GM19452 (cell line): ENCODE results near the gene NR2C1.

ENCODE experiments used
- ATAC-seq: cut with Tn5 transposase; IDR thresholded peaks from one replicate; pipeline ENCODE4 v1.9.1; 2021; ENCODE audit not compliant: unreplicated experiment

The NR2C1 gene

DNA sequence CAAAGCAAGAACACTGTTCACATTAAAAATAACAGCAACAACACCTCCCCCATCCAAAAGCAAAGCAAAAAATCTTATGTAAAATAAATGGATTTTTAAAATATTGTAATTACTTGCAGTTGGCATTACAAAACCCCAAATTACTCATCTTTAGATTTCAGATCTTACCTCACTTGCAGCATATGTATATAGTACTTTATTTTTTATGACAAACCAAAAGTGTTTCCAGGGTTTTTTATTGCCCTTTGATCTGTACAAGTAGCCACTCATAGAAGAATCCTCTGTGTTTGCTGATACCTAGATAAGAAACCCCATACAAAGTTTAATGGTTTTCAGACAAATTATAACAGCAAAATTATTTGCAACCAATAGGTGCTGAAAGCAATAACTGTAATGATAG lies 12.2 kb upstream of the NR2C1 start:
- no peak for ATAC-seq

DNA sequence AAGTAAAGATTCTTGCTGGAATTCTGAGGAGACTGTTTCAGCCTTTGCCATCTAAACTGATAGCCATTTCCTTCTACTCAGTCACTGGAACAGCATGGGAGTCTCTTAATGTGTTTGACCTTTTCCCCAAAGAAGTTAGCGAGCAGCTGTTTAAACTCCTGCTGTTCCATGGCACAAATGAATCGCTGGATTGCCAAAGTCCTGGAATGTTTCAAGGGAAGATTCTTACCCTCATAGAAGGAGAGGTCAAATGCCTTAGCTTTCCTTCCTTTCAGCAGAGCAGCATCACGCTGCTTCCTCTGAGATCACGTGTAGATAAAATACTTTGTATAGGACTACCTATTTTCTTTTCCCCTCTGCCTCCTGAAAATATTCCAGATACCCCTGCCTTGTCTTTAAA lies 10.5 kb upstream of the NR2C1 start:
- ATAC-seq = no peak

DNA sequence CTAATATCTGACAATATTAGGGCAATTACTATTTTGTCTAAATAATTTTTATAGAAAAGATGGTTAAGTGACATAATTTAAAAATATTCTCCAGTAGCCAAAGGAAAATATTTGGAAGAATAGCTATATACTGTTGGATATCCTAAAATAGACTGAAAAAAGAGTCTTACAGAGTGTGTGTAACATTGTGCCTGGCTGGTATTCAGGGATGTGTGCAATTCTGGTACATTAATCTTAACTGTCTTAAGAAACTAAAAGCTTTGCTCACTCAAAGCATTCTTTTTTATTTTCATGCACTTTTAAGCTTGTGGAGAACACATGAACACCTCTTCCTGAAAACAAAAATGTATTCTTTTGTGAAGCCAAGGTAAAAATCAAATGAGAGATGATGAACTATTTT lies 10.1 kb upstream of the NR2C1 start:
- no peak for ATAC-seq

DNA sequence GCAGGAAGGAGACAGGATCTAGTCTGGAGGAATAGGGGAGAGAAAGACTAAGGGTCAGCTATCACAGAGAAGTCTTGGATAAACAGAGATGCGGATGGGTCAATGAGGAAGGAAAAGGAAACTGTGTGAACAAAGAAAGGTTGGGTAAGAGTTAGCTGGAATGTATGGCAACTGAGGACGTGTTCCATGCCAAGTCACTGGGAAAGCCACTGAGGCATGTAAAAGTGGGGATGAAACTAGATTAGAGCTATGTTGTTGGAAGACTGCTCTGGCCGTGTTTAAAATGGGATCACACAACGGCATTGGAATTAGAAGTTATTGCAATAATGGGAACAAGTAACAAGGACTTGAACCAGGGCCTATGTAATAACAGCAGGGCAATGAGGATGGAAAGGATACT lies 3.9 kb upstream of the NR2C1 start:
- no peak for ATAC-seq

DNA sequence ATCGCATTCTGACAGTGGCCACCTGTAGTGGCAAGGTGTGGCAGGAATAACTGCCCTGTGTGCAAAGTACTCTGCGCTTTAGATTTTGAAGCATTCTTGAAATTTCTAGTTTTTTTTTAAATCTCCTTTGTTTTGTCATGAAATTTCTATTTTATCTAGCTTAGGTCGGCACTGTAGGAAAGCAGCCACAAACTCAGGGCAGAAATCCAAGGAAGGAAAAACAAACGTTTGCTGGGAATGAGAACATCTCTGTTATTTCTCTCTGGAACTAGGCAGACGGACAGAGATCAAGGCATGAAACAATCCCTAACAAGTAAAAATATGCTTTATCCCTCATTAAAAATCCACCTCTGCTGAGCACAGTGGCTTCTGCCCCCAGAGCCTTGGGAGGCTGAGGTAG lies 1.3 kb upstream of the NR2C1 start:
- ATAC-seq = no peak

DNA sequence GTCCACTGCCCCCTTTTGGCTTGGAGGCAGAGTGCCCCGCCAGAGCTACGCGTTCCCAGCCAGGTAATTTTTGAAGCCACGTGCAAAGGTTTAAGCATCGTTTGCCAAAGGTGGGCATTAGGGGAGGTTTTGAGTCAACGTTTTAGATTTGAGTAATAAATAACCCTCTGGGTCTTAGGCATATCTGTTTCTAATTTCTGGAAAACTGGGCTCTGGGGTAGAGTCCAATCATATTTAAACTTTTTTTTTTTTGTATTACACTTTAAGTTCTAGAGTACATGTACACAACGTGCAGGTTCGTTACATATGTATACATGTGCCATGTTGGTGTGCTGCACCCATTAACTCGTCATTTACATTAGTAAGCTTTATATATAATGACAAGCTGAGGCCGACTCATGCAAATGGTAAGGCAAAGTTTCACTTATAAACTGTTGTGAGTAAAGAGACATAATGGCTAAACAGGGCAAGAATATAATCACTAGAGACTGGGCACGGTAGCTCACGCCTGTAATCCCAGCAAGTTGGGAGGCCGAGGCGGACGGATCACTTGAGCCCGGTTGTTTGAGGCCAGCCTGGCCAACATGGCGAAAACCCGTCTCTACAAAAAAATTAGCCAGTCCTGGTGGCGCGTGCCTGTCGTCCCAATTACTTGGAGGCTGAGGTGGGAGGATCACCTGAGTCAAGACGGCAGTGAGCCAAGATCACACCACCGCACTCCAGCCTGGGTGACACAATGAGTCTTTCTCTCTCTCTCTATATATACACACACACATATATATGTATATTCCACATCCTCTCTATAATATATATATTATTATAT lies 491 bp upstream of the NR2C1 start:
- no peak for ATAC-seq

DNA sequence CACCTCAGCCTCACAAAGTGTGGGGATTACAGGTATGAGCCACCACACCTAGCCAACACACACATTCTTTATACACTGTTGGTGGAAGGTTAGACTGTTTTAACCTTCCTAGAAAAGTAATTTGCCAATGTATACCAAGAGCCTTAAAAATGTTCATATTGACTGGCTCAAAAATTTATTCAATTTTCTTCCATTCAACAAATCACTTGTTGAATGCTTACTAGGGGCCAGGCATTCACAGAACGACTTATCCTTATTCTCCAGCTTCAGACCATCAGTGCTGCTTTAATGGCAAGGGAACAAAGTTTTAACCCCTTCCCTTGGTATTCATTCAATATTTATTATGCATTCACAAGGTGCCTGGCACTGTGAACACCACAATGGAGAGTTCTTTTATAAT lies 3.0 kb downstream of the NR2C1 start:
- ATAC-seq = no peak

DNA sequence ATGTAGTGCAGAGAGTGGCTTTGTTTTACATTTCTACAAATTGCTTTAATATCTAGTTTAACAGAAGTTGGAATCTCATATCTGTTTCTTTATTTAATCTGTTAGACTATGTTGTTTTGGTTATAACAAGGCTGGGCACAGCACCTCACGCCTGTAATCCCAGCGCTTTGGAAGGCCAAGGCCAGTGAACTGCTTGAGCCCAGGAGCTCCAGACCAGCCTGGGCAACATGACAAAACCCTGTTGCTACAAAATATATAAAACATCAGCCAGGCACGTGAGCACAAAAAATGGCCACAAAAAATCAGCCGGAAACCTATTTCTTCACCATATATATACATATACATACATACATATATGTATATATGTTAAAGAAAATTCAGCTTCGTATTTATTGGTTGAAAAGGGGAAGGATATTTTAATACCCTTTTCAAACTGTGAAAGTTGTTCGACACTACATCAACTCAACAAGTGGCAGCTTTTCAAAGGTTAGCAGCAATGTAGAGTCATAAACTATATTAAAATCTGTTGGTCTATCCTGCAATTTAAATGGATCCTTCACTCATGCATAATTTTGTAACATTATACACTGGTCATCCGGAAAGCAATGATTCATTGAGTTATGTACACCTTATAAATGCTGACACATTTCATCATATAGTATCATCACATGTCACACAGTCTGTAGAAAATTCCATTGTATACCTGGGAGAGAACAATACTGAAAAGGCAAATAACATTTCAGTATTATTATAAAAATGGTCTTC lies 7.1 kb downstream of the NR2C1 start:
- ATAC-seq = no peak

DNA sequence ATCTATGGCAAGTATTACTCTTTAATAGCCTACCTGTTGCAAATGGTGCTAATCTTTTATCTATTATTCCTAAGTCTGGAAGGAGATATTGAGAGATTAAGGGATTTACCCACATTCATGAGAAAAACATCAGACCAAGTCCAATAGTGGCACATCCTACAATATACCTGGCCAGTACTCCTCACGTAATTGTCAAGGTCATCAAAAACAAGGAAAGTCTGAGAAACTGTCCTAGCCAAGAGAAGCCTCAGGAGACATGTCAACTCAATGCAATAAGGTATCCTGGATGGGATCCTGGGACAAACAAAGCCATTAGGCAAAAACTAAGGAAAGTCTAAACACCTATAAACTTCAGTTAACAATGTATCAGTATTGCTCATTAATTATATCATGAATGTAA lies 12.5 kb downstream of the NR2C1 start:
- ATAC-seq = no peak

DNA sequence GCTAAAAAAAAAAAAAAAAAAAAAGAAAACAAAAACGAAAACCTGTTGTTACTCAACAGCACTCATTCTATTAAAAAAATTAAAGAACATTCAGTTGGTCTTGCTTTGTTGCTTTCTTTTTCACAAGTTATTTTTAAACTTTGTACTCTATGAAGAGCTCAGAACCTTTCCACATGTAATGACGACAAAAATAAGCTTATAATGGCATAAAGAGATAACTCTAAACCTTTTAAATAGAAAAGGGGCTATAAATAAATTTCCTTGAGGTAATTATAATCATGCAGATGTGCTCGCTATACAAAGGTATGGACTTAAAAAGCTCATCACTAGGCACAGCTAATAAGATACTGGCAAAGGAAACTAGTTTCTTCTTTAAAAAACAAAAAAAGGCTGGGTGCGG lies 13.4 kb downstream of the NR2C1 start:
- no peak for ATAC-seq

DNA sequence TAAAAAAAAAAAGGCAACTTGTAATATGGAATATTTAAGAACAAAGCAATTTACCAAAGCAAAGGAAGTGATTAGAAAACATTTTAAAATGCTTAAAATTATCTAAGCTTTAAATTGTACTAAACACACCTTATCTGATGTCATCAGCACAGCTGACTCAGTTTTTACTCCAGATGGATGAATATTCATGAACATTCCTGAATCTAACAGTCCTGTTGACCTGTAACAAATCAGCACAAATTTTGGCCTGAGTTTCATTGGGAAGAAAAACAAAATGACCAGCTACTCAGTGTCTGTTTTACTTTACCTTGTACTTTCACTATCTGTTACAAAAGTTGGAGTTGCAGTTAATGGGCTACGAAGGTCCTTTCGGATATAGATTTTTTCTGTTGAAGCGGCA lies 16.0 kb downstream of the NR2C1 start:
- ATAC-seq = no peak

DNA sequence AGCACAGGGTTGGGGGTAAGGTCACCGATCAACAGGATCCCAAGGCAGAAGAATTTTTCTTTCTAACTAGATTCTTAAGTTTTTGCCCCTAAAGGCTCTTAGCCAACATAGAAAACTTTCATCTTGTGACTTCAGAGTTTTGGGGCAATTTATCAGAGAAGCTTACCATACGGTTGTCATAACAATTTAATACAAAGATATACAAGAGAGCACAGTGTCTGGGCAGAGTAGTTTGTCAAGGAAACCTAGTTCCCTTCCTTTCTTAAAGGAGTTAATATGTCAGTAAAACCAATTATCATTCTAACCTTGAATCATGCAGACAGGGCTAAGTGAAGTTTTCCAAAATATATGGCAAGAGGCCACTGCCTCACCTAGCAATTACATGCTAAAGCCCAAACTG lies 18.4 kb downstream of the NR2C1 start:
- no peak for ATAC-seq

DNA sequence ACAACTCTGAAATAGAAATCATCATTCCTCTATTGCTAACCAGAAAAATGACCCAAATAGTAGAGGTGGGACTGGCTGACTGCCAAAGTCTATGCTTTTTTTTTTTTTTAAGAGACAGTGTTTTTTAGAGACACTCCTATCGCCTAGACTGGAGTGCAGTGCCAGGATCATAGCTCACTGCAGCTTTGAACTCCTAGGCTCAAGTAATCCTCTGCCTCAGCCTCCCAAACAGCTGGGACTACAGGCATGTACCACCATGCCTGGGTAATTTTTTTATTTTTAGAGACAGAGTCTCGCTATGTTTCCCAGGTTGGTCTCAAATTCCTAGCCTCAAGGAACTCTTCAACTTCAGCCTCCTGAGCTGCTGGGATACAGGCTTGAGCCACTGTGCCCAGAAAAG lies 19.2 kb downstream of the NR2C1 start:
- no peak for ATAC-seq

DNA sequence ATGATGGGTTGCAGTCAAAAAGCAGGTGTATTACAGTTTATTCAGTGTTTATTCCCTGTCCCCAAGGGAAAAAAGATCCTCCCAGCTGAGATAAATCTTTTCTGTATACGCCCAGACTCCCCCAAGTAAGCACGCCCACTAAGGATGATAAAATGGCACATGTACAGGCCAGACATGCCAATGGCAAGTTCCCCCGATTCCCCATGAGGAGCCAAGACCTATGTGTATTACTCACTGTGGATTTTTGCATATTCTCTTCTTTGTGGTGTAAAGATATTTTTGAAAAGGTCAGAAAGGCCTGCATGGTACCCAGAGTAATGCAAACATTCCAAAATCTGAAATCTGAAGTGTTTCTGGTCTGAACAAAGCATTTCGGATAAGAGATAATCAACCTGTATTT lies 22.2 kb downstream of the NR2C1 start:
- ATAC-seq = no peak

DNA sequence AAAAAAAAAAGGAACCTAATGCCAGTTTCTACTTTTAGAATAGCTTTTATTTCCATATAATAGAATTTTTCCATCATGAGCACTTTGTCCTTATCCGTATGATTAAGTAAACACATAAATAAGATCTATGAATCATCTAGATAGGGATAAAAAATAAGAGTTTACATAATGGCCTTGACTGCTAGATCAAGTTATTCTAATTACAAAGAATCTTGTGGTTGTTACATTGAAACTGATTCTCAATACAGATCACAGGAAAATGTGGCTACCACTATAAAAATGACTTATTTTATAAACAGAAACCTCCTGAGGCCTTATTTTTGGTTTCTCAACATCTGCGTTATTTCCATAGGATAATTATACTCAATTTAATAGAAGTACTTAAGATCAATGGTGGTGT lies 35.5 kb downstream of the NR2C1 start:
- ATAC-seq = no peak

DNA sequence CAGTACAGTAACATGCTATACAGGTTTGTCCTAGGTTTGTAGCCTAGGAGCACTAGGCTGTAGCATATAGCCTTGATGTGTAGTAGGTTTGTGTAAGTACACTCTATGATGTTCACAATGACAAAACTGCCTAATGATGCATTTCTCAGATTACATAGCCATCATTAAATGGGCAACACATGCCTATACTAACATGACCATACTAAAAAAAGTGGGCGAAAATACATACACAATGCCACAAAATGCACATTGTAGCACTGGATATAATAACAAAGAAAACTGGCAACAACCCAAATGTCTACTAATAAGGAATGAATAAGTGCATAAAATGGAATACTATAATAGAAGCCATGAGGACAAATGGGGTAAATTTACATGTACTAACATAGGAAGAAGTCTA lies 38.7 kb downstream of the NR2C1 start:
- no peak for ATAC-seq

DNA sequence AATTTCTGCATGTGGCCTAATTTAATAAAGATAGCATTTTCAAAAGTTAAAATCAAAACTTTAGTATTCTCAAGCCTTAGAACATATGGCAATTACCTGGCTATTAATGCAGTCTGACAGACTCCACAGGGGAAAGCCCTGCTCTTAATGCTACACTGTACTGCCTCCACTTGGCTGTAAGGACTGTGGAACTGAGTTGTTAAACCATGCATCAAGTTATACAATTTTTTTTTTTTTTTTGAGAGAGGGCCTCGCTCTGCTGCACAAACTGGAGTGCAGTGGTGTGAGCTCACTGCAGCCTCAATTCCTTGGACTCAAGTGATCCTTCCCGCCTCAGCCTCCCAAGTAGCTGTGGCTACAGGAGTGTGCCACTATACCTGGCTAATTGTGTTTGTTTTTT lies 50.9 kb downstream of the NR2C1 start:
- no peak for ATAC-seq

DNA sequence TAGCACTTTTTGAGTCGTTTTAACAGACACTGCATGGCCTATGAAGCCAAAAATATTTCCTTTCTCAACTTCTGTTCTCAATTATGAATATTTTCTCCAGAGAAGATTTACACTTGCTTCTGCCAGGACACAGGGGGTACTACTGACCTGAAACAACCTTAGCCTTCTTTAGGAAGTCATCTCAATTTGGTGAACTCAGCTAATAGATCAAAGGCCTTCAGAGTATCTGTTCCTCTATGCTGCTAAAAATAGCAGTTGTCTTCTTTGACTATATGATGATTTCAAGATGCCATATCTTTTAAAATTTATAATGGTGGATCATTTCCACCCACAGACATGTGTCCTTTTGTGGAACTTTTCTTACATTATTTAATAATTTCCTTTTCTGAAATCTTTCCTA lies 55.9 kb downstream of the NR2C1 start:
- ATAC-seq = no peak

DNA sequence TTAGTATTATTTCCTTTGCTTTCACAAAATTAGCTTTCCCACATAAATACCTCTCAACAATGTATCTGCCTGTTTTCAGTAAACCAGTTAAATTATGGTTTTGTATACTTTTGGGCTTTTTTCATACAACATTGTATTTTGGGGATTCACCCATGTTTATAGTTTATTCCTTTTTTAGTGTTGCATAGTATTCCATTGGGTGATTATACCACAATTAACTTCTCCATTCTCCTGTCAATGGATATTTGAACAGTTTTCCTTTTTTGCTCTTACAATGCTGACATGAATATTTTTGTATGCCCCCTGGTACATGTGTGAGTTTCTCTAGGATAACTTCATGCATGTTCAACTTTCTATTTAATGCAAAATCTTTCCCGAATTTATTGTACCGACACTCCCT lies 57.3 kb downstream of the NR2C1 start:
- ATAC-seq = no peak

DNA sequence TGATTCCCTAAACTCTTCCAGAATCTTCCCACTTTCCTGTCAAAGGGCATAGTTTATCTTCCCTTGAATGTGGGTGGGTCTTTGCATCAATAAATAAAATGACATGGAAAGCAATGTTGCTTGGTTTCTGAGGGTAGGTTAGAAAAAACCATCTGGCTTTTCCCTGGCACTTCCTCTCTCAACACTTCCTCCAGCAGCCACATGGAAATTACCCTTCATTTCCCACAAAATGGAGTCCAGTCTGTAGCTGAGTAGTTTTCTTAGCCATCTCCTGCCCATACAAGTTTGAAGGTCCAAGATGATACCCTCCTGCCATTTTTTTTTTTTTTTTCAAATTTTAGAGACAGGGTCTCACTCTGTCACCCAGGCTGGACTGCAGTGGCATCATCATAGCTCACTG lies 58.9 kb downstream of the NR2C1 start:
- no peak for ATAC-seq

DNA sequence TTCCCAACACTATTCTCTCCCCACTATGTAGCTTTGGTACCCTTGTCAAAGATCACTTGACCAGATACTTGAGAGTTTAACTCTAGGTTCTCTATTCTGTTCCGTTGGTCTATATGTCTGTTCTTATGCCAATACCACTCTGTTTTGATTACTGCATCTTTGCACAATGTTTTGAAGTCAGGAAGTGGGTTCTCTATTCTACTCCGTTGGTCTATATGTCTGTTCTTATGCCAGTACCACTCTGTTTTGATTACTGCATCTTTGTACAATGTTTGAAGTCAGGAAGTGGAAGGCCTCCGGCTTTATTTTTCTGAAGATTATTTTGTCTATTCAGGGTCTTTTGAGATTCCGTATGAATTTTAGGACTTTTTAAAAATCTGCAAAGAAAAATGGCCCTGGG lies 67.2 kb downstream of the NR2C1 start:
- no peak for ATAC-seq

DNA sequence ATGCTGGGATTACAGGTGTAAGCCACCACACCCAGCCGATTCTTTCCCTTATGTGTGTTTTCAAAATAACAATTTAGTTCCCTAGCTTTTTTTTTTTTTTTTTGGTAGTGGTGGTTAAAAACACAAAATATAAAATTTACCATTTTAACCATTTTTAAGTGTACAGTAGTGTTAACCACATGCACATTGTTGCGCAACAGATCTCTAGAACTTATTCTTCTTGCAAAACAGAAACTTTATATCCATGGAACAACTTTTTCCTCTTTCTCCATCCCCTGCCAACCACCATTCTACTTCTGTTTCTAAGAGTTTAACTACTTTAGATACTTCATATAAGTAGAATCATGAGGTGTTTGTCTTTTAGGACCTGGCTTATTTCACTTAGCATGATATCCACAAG lies 68.8 kb downstream of the NR2C1 start:
- ATAC-seq = no peak

DNA sequence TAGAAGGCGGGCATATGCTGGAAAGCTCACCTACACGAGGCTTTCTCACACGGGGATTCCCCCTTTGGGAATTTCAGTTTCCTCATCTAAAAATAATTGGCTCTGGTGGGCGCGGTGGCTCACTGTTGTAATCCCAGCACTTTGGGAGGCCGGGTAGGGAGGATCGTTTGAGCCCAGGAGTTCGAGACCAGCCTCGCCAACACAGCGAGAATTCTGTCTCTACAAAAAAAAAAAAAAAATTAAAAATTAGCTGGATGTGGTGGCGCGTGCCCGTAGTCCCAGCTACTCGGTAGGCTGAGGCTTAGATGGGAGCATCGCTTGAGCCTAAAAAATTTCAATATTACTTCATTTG lies 69.5 kb downstream of the NR2C1 start:
- no peak for ATAC-seq
